ENCODE data around the gene SUCLG2.

DNA sequence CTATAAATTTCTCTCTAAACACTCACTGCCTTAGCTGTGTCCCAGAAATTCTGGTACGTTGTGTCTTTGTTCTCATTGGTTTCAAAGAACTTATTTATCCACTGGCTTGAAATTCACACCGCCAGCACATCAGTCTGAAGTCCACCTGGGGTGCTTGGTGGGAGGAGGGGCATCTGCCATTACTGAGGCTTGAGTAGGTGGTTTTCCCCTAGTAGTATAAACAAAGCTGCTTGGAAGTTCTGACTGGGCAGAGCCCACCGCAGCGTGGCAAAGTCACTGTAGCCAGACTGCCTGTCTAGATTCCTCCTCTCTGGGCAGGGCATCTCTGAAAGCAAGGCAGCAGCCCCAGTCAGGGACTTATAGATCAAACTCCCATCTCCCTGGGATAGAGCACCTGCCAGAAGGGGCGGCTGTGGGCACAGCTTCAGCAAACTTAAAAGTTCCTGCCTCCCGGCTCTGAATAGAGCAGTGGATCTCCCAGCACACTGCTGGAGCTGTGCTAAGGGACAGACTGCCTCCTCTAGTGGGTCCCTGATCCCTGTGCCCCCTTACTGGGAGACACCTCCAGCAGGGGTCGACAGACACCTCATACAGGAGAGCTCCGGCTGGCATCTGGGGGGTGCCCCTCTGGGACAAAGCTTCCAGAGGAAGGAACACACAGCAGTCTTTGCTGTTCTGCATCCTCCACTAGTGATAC is 114.1 kb downstream of the SUCLG2 start:
- TF ChIP-seq POLR2AphosphoS5 (IDR thresholded peaks at IDR 0.05; ENCODE audit: low read depth, low read length) (no peak), POLR2A (IDR thresholded peaks at IDR 0.05; ENCODE audit: low read depth, low read length) (no peak), TAF1 (IDR thresholded peaks at IDR 0.05; ENCODE audit: borderline replicate concordance, low read depth, low read length) (no peak)

Measured in GM12892 (cell line).